Measurements from ENCODE around the gene TAF5L. TPM values are rescaled to one million over a fixed set of nuclear protein-coding genes. Genes with fewer than 3 reads are reported as not detected.

The TAF5L gene
- total RNA-seq, 1 donor from 2014 or later: 18.8 TPM

DNA sequence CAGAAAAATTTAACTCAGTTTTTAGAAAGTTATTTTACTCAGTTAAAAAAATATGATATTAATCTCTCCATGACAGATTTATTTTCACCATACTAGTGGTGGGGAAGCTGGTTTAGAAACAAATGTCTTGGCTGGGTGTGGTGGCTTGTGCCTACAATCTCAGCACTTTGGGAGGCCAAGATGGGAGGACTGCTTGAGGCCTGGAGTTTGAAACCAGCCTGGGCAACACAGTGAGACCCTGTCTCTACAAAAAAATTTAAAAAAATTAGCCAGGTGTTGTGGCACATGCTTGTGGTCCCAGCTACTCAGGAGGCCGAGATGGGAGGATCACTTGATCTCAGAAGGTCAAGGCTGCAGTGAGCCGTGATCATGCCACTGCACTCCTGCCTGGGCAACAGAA lies 17.3 kb downstream of the TAF5L start:
- Mint-ChIP-seq H3K9me3 (ENCODE audit: low read depth) (no peaks in the 10 kb centered on the region), H3K27ac (ENCODE audit: unreplicated experiment) (no peak overlapping the region), H3K36me3 (ENCODE audit: low read depth) (peaks cover 68% of the 10 kb centered on the region), H3K4me1 (ENCODE audit: low read depth) (no peaks in the 10 kb centered on the region), H3K4me3 (ENCODE audit: unreplicated experiment) (no peak overlapping the region), H3K27me3 (ENCODE audit: low read depth) (no peaks in the 10 kb centered on the region)
- TF ChIP-seq, protein P1, sequence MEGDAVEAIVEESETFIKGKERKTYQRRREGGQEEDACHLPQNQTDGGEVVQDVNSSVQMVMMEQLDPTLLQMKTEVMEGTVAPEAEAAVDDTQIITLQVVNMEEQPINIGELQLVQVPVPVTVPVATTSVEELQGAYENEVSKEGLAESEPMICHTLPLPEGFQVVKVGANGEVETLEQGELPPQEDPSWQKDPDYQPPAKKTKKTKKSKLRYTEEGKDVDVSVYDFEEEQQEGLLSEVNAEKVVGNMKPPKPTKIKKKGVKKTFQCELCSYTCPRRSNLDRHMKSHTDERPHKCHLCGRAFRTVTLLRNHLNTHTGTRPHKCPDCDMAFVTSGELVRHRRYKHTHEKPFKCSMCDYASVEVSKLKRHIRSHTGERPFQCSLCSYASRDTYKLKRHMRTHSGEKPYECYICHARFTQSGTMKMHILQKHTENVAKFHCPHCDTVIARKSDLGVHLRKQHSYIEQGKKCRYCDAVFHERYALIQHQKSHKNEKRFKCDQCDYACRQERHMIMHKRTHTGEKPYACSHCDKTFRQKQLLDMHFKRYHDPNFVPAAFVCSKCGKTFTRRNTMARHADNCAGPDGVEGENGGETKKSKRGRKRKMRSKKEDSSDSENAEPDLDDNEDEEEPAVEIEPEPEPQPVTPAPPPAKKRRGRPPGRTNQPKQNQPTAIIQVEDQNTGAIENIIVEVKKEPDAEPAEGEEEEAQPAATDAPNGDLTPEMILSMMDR (IDR thresholded peaks at IDR 0.05): no peak
- DNase-seq (ENCODE audit: low spot score): no peak

DNA sequence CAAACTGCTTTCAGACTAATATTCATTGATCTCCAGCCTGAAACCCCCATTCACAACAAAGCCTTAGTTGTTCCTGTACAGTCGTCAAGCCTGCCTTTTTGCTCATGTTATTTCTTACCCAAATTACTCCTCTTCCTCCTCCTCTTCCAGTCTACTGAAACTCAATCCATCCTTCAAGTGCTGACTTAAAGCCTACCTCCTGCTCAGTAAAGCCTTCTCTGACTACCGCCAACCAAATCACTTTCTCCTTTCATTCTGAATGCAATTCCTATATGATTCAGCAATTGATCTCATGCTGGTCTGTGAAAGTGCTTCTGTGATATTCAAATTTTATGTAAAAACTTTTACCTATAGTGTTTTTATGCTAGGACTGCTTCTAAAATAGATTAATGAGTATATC lies 18.6 kb downstream of the TAF5L start:
- Mint-ChIP-seq H3K27ac (ENCODE audit: unreplicated experiment) (no peak overlapping the region), H3K4me3 (ENCODE audit: unreplicated experiment) (no peak overlapping the region), H3K36me3 (ENCODE audit: low read depth) (peaks cover 65% of the 10 kb centered on the region), H3K4me1 (ENCODE audit: low read depth) (no peaks in the 10 kb centered on the region), H3K27me3 (ENCODE audit: low read depth) (no peaks in the 10 kb centered on the region), H3K9me3 (ENCODE audit: low read depth) (no peaks in the 10 kb centered on the region)
- TF ChIP-seq, protein P1 (IDR thresholded peaks at IDR 0.05): no peak
- no peak for DNase-seq (ENCODE audit: low spot score)

DNA sequence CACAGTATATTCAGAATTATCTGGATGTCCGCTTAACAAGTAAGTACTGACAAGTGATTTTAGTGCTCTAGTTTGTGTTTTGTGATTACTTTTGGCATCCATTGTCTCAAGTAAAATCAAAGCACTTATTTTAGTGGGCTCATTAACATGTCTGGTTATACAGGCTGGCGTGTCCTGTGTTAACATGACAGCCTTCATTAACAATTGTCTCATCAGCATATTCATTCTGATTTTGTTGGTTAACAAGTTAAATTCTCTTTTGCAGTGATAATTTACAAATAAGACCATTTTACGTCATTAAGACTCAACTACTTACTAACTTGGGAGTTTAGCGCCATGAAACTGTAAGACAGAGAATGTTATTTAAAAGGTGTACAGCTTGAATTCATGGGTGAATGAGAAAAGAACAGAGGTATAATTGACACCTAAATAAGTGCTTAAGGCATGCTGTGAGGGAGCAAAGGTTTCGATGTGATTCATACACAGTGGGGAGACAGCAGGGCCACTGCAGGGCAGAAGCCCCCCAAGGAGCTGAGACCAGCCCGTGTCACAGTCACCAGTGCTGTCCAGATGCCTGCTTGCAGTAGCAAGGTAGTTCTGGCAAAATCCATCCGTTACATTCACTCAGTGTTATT lies 22.4 kb downstream of the TAF5L start:
- Mint-ChIP-seq H3K27ac (ENCODE audit: unreplicated experiment) (no peak overlapping the region), H3K9me3 (ENCODE audit: low read depth) (no peaks in the 10 kb centered on the region), H3K27me3 (ENCODE audit: low read depth) (no peaks in the 10 kb centered on the region), H3K4me3 (ENCODE audit: unreplicated experiment) (no peak overlapping the region), H3K4me1 (ENCODE audit: low read depth) (peaks cover 10% of the 10 kb centered on the region), H3K36me3 (ENCODE audit: low read depth) (peaks cover 54% of the 10 kb centered on the region)
- no peak for DNase-seq (ENCODE audit: low spot score)
- TF ChIP-seq, protein P1 (IDR thresholded peaks at IDR 0.05): no peak

DNA sequence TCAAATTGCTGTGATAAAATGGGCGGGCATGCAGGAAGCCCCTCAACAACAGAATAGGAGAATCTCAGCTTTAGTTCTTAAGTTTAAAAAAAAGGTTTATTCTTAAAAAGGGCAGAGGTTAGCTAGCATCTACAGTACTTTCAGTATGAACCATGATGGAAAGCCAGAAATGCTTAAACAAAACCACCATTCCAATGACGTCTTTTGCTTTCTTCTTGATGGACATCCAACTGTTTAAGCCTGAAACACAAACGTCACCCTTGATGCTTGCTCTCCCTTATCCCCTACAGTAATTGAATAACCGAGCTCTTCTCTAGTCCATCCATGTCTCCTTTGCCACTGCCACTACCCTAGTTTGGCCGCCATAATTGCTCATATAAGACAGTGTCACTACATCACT lies 25.7 kb downstream of the TAF5L start:
- H3K27me3 Mint-ChIP-seq (ENCODE audit: low read depth): no peaks in the 10 kb centered on the region
- peak overlapping the region; percentile 23 for H3K27ac Mint-ChIP-seq (ENCODE audit: unreplicated experiment)
- no peak for DNase-seq (ENCODE audit: low spot score)
- no peak overlapping the region for H3K4me3 Mint-ChIP-seq (ENCODE audit: unreplicated experiment)
- H3K36me3 Mint-ChIP-seq (ENCODE audit: low read depth): peaks cover 29% of the 10 kb centered on the region
- H3K9me3 Mint-ChIP-seq (ENCODE audit: low read depth): no peaks in the 10 kb centered on the region
- H3K4me1 Mint-ChIP-seq (ENCODE audit: low read depth): peaks cover 39% of the 10 kb centered on the region
- TF ChIP-seq, protein P1 (IDR thresholded peaks at IDR 0.05): no peak

DNA sequence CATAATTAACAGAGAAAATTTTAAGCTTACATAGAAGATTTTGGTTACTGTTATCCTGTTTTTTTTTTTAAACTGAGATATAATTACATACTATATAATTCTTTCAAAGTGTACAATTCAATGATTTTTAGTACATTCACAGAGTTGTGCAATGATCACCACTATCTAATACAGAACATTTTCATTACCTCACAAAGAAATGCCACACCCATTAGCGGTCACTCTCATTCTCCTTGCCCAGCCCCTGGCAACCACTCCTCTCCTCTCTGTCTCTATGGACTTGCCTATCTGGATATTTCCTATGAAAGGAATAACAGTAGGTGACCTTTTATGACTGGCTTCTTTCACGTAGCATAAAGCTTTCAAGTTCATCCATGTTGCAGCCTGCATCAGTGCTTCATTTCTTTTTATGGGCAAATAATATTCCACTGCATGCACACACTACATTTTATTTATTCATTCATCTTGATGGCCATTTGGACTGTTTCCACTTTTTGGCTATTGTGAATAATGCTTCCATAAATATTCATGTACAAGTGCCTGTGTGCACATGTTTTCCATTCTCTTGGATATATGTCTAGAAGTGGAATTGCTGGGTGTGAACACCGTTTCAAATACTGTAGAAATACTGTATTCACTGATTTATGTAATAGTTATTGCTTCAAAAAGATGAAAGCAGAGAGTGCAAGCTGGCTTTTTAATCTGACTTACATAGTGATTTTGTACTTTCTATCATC lies 26.5 kb downstream of the TAF5L start:
- DNase-seq (ENCODE audit: low spot score): no peak
- TF ChIP-seq, protein P1 (IDR thresholded peaks at IDR 0.05): no peak
- no peaks in the 10 kb centered on the region for H3K27me3 Mint-ChIP-seq (ENCODE audit: low read depth)
- H3K9me3 Mint-ChIP-seq (ENCODE audit: low read depth): no peaks in the 10 kb centered on the region
- H3K4me3 Mint-ChIP-seq (ENCODE audit: unreplicated experiment): no peak overlapping the region
- peaks cover 28% of the 10 kb centered on the region for H3K36me3 Mint-ChIP-seq (ENCODE audit: low read depth)
- H3K4me1 Mint-ChIP-seq (ENCODE audit: low read depth): peaks cover 39% of the 10 kb centered on the region
- H3K27ac Mint-ChIP-seq (ENCODE audit: unreplicated experiment): peak overlapping the region; percentile 84
